Kidney (tissue), 14 donors: ENCODE results near the gene PKHD1. TPM values are rescaled to one million over a fixed set of nuclear protein-coding genes. Genes with fewer than 3 reads are reported as not detected.

Experiments
- DNase-seq, 5 donors: peaks; one replicate each; pipeline ENCODE4 v3.0.0-alpha.2; 2013 to 2020
- FAIRE-seq: peaks from 2 replicates; lab custom pipeline; 2012; peaks lifted over from hg19 to GRCh38; lab: Jason Lieb, UNC
- H3K27ac ChIP-seq, 2 donors: one replicate each; pipeline ENCODE4 v1.7.0; 2013; ENCODE audit warnings: low read depth in 2 of 2, low read length in 2 of 2, inconsistent platforms in 1 of 2
- H3K27me3 ChIP-seq: one replicate; pipeline ENCODE4 v1.7.1; 2013; ENCODE audit warnings: low read length, inconsistent platforms; ENCODE audit not compliant: control insufficient read depth, insufficient read depth
- H3K36me3 ChIP-seq, 3 donors: one replicate each; pipeline versions ENCODE4 v1.7.0 to v1.7.1; 2013; ENCODE audit warnings: low read length in 3 of 3, control low read depth in 1 of 3, inconsistent platforms in 1 of 3; ENCODE audit not compliant: insufficient read depth in 3 of 3, control insufficient read depth in 2 of 3
- H3K4me1 ChIP-seq, 3 donors: one replicate each; pipeline versions ENCODE4 v1.7.0 to v1.7.1; 2013; ENCODE audit warnings: low read length in 3 of 3, inconsistent platforms in 1 of 3, low read depth in 1 of 3; ENCODE audit not compliant: control insufficient read depth in 2 of 3, insufficient read depth in 2 of 3
- H3K4me3 ChIP-seq, 3 donors: one replicate each; pipeline versions ENCODE4 v1.7.0 to v1.8.1; 2013; ENCODE audit warnings: low read length in 3 of 3, control low read depth in 1 of 3, inconsistent platforms in 1 of 3
- H3K9ac ChIP-seq, 3 donors: one replicate each; pipeline versions ENCODE4 v1.7.0 to v1.7.1; 2013; ENCODE audit warnings: low read length in 3 of 3, control low read depth in 1 of 3, inconsistent platforms in 1 of 3
- H3K9me3 ChIP-seq, 3 donors: one replicate each; pipeline versions ENCODE4 v1.7.0 to v1.7.1; 2013; ENCODE audit warnings: low read length in 3 of 3, control low read depth in 1 of 3, inconsistent platforms in 1 of 3; ENCODE audit not compliant: control insufficient read depth in 2 of 3, insufficient read depth in 1 of 3
- CTCF ChIP-seq: IDR thresholded peaks from 3 replicates; pipeline ENCODE4 v1.5.1; 2012; ENCODE audit warnings: mild to moderate bottlenecking, moderate library complexity, borderline replicate concordance; ENCODE audit not compliant: insufficient read depth; ENCODE audit errors: extremely low read depth
- intact Hi-C: fragments of 100-400 bp; cut with DNase I; formaldehyde crosslinking; loops from one replicate; pipeline ENCODE4 v1.11.1; 2022
- polyA plus RNA-seq: library from polyadenylated mRNA; stranded (reverse); fragments of 350-450 nt; fragmentation: Illumina TruSeq; extraction: RNeasy Lipid Tissue Mini Kit (QIAGEN cat#74804); gene quantifications from one replicate; pipeline ENCODE4 v1.2.3, GENCODE V29; 2014; ENCODE audit warnings: low read depth, low replicate concordance; ENCODE audit not compliant: insufficient read depth
- total RNA-seq: library from RNA; stranded (reverse); fragmentation: NEBNext Ultra II Directional; extraction: Animal tissue kit (Norgen Biotek cat#: 25700); gene quantifications from one replicate; pipeline ENCODE4 v1.2.1, GENCODE V29; 2021
- donor health status: control.
- donor health status: control.
- donor health status: control.
- donor health status: control.
- donor health status: control.
- donor health status: DM: yes; HTN: yes; CAD: no.
- donor health status: Normal renal cell carcinoma (clear cell type).

The PKHD1 gene
- total and polyA plus RNA-seq, 2 donors from 2014 or later: 6.0 to 77.5 TPM

DNA sequence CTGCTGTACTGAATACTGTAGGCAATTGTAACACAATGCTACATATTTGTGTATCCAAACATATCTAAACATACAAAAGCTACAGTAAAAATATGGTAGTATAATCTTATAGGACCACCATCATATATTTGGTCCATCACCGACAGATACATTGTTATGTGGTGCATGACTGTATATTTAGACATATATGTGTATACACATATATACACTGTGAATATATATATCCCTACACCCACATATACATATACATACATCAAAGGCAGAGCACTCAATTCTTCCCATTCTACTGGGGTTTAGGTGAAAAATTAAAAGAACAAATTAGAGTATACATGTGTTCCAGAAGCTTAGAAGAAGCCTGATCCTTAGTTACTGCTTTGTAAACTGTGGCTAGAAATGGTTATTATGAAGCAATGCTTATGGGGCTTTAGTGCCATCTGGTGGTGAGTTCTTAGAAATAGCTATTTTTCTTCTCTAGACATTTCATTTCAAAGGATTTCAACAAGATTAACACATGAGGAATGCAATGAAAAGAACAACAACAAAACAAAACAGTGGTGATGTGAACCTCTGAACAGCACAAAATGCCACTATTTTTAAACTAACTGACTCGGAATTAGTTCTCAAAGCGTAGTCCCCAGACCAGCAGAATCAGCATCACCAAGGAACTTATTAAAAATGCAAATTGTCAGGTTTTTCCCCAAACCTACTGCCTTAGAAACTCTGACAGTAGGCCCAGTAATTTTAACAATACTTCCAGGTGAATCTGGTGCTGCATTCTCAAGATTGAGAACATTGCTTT, 38.0 kb downstream of the PKHD1 start:
- TF ChIP-seq CTCF: peak; percentile 47
- no peak overlapping the region for H3K4me3 ChIP-seq
- no peak overlapping the region for H3K27ac ChIP-seq
- H3K27me3 ChIP-seq: no peaks in the 10 kb centered on the region
- peaks cover 0 to 70% (median 13%) of the 10 kb centered on the region in 3 donors for H3K36me3 ChIP-seq
- intact Hi-C loops: loop anchor here (10.0 kb wide), 1 partner anchor 1235 kb away; the partner anchor contains the start of gene TFAP2B
- DNase-seq (peak in 2 of 5 donors; percentile 66 to 67), FAIRE-seq (peak; percentile 79)
- no peaks in the 10 kb centered on the region for H3K9me3 ChIP-seq
- no peak overlapping the region for H3K9ac ChIP-seq
- H3K4me1 ChIP-seq: peaks cover 0 to 10% (median 3%) of the 10 kb centered on the region in 3 donors

- Histone ChIP-seq H3K36me3 (peaks cover 3 to 89% (median 22%) of the 10 kb centered on the region in 3 donors), H3K4me3 (no peak overlapping the region), H3K4me1 (peaks cover 0 to 3% (median 0%) of the 10 kb centered on the region in 3 donors), H3K9ac (no peak overlapping the region), H3K9me3 (no peaks in the 10 kb centered on the region), H3K27me3 (no peaks in the 10 kb centered on the region), H3K27ac (no peak overlapping the region)
- DNase-seq (peak in 2 of 5 donors; percentile 17 to 29), FAIRE-seq (no peak)
- intact Hi-C loops: loop anchor here (10.0 kb wide), 1 partner anchor 1232 kb away; the partner anchor contains the start of gene TFAP2B
- TF ChIP-seq CTCF: no peak
Observed at GRCh38 chr6:52046456-52046855, 41.0 kb downstream of the PKHD1 start.

DNA sequence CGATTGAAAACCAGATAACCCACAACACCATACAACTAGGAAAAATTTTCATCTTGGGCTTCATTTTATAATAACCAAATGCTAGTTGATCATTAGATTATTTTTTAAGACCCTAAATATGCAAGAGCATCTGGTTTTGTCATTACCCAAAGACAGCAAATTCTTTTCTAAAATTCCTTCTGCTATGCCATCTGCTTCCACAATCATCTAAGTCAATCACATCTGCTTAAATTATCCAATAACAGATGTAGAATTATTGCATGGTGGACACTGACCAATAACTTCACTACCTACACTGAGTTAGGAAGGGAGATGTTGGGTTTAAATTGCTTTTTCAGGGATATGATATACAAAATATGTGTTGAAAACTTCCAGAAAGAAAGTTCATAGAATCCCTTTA, 41.9 kb downstream of the PKHD1 start:
- Histone ChIP-seq H3K36me3 (peaks cover 3 to 89% (median 24%) of the 10 kb centered on the region in 3 donors), H3K4me1 (peaks cover 0 to 3% (median 0%) of the 10 kb centered on the region in 3 donors), H3K9me3 (no peaks in the 10 kb centered on the region), H3K4me3 (no peak overlapping the region), H3K9ac (no peak overlapping the region), H3K27ac (no peak overlapping the region), H3K27me3 (no peaks in the 10 kb centered on the region)
- TF ChIP-seq CTCF: no peak
- FAIRE-seq: no peak
- intact Hi-C loops: loop anchor here (10.0 kb wide), 1 partner anchor 1231 kb away; the partner anchor contains the start of gene TFAP2B
- no peak for DNase-seq
